Parathyroid adenoma (tissue), 2 donors: Measurements from ENCODE around the gene TRMT44.

Experiments used
- H2AFZ ChIP-seq: fragments of 300-600 bp; sonication (generic); one replicate; pipeline ENCODE4 v1.7.0; 2017; ENCODE audit warnings: antibody characterized with exemption, mild to moderate bottlenecking
- H3K27ac ChIP-seq: fragments of 300-600 bp; sonication (generic); one replicate; pipeline ENCODE4 v1.7.0; 2017
- H3K27me3 ChIP-seq: fragments of 300-600 bp; sonication (generic); one replicate; pipeline ENCODE4 v1.7.0; 2017; ENCODE audit warnings: low read length; ENCODE audit not compliant: control insufficient read depth, insufficient read depth
- H3K36me3 ChIP-seq: fragments of 300-600 bp; sonication (generic); one replicate; pipeline ENCODE4 v1.7.0; 2017; ENCODE audit warnings: low read length; ENCODE audit not compliant: control insufficient read depth, insufficient read depth
- H3K4me1 ChIP-seq: fragments of 300-600 bp; sonication (generic); one replicate; pipeline ENCODE4 v1.7.0; 2017; ENCODE audit warnings: control low read depth
- H3K4me2 ChIP-seq: fragments of 300-600 bp; sonication (generic); one replicate; pipeline ENCODE4 v1.7.0; 2017; ENCODE audit warnings: low read length
- H3K4me3 ChIP-seq: fragments of 300-600 bp; sonication (generic); one replicate; pipeline ENCODE4 v1.7.0; 2017; ENCODE audit warnings: low read depth, low read length
- H3K79me2 ChIP-seq: fragments of 300-600 bp; sonication (generic); one replicate; pipeline ENCODE4 v1.7.0; 2017; ENCODE audit warnings: control low read depth
- H3K9ac ChIP-seq: fragments of 300-600 bp; sonication (generic); one replicate; pipeline ENCODE4 v1.7.0; 2017; ENCODE audit warnings: mild to moderate bottlenecking
- H3K9me3 ChIP-seq: fragments of 300-600 bp; sonication (generic); one replicate; pipeline ENCODE4 v1.7.0; 2017; ENCODE audit warnings: low read length; ENCODE audit not compliant: control insufficient read depth
- CTCF ChIP-seq: fragments of 300-600 bp; sonication (generic); IDR thresholded peaks from one replicate; pipeline ENCODE4 v1.7.0; 2017; ENCODE audit warnings: antibody characterized with exemption, mild to moderate bottlenecking
- donor health status: primary hyperparathyroidism.

TRMT44 gene

DNA sequence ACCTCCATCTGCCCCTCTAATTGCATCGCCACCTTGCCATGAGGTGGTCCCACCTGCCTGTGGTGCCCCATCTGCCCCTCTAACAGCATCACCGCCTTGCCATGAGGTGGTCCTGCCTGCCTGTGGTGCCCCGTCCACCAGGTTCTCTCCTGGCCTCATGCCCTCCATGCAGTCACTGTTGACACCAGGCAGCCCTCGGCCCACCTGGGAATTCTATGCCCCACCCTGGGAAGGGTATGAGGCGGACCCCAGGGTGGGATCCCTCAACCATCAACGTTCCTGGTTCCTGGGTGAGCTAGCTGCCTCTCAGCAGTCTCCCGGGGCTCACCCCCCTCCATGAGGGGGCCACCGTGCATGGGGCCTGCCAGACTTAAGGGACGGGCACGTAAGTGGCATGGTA, 38.9 kb upstream of the TRMT44 start:
- Histone ChIP-seq H3K9ac (no peak overlapping the region), H3K36me3 (no peaks in the 10 kb centered on the region), H3K79me2 (no peaks in the 10 kb centered on the region), H3K4me1 (no peaks in the 10 kb centered on the region), H3K27ac (peak overlapping the region; percentile 15), H3K9me3 (no peaks in the 10 kb centered on the region), H3K4me2 (no peak overlapping the region), H3K27me3 (no peaks in the 10 kb centered on the region), H3K4me3 (no peak overlapping the region), H2AFZ (no peak overlapping the region)
- no peak for TF ChIP-seq CTCF

- Histone ChIP-seq H3K36me3 (no peaks in the 10 kb centered on the region), H3K27me3 (no peaks in the 10 kb centered on the region), H3K4me1 (no peaks in the 10 kb centered on the region), H3K27ac (peak overlapping the region; percentile 15), H3K4me3 (no peak overlapping the region), H3K9me3 (no peaks in the 10 kb centered on the region), H3K9ac (no peak overlapping the region), H2AFZ (no peak overlapping the region), H3K4me2 (no peak overlapping the region), H3K79me2 (no peaks in the 10 kb centered on the region)
- no peak for TF ChIP-seq CTCF
Observed at GRCh38 chr4:8402181-8402597, 38.4 kb upstream of the TRMT44 start.

GRCh38 chr4:8402640-8403039, 37.9 kb upstream of the TRMT44 start:
- Histone ChIP-seq H3K27me3 (no peaks in the 10 kb centered on the region), H3K9ac (no peak overlapping the region), H3K36me3 (no peaks in the 10 kb centered on the region), H3K9me3 (no peaks in the 10 kb centered on the region), H2AFZ (no peak overlapping the region), H3K79me2 (no peaks in the 10 kb centered on the region), H3K27ac (peak overlapping the region; percentile 36), H3K4me2 (no peak overlapping the region), H3K4me1 (no peaks in the 10 kb centered on the region), H3K4me3 (no peak overlapping the region)
- TF ChIP-seq CTCF, result no peak

DNA sequence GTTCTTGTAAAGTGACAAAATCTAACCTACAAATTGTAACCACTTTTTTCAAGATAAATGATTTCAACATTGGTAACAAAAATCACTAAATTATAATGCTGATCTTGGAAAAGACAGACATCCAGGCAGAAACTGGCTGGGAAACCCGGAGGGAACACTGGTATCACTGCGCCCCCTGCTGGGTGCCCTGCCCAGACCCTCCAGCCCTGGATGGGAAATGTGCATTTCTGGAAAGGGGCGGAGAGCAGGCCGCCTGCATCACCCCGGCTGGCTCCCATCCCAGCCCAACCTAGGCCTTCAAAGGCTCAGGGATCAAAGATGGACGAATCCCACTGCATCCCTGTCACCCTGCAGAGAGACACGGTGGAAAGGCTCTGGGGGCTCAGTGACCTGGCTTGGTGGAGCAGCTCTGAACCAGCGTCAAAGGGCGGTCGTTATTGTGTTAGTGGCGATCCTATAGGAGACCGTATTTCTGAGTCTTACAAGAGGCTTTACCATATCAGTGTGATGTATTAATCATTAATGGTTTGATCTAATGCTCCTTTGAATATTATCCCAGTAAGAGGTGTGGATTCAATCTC, 37.3 kb upstream of the TRMT44 start:
- no peak overlapping the region for H3K4me3 ChIP-seq
- no peak overlapping the region for H3K4me2 ChIP-seq
- H3K27ac ChIP-seq, result peak overlapping the region; percentile 36
- no peaks in the 10 kb centered on the region for H3K4me1 ChIP-seq
- no peak overlapping the region for H3K9ac ChIP-seq
- no peaks in the 10 kb centered on the region for H3K79me2 ChIP-seq
- no peaks in the 10 kb centered on the region for H3K27me3 ChIP-seq
- TF ChIP-seq CTCF, result peak; percentile 76
- H3K9me3 ChIP-seq, result no peaks in the 10 kb centered on the region
- H3K36me3 ChIP-seq, result no peaks in the 10 kb centered on the region
- no peak overlapping the region for H2AFZ ChIP-seq

GRCh38 chr4:8403976-8404375, 36.6 kb upstream of the TRMT44 start:
- Histone ChIP-seq H3K4me2 (no peak overlapping the region), H3K27me3 (no peaks in the 10 kb centered on the region), H3K4me3 (no peak overlapping the region), H3K9me3 (no peaks in the 10 kb centered on the region), H2AFZ (no peak overlapping the region), H3K4me1 (no peaks in the 10 kb centered on the region), H3K79me2 (no peaks in the 10 kb centered on the region), H3K27ac (no peak overlapping the region), H3K9ac (no peak overlapping the region), H3K36me3 (no peaks in the 10 kb centered on the region)
- TF ChIP-seq CTCF, result no peak
